SK-N-SH (cell line): ENCODE measurements around the gene CSTF3. TPM values are rescaled to one million over a fixed set of nuclear protein-coding genes. Genes with fewer than 3 reads are reported as not detected.
A peak's percentile ranks its signal among the peaks of the same experiment; 100 is the strongest.

Source experiments
- CTCF ChIA-PET: fragments of 300-600, 350-600 bp; formaldehyde crosslinking; extraction: SDS; loops from one replicate; lab custom pipeline; 2021; lab: Yijun Ruan, JAX
- POLR2A ChIA-PET: fragments of 350-600 bp; sonication (Branson Sonifier 250); formaldehyde crosslinking; extraction: SDS; loops from one replicate; lab custom pipeline; 2020; ENCODE audit warnings: antibody characterized with exemption, inconsistent platforms; lab: Yijun Ruan, JAX
- DNase-seq: peaks from one replicate; pipeline ENCODE4 v3.0.0; 2012
- H2AFZ ChIP-seq: fragments of 200-600 bp; sonication (generic); 2 replicates; pipeline ENCODE4 v1.8.1; 2016; ENCODE audit warnings: antibody characterized with exemption, mild to moderate bottlenecking, low read depth
- H3F3A ChIP-seq: fragments of 200-600 bp; sonication (generic); replicated peaks from 2 replicates; pipeline ENCODE3; 2016; ENCODE audit warnings: antibody characterized with exemption, mild to moderate bottlenecking; ENCODE audit not compliant: insufficient read depth
- H3K27ac ChIP-seq, 2 experiments: fragments of 200-500 bp in 1 of 2; fragments of 200-600 bp in 1 of 2; sonication (Bioruptor generic) in 1 of 2; sonication (generic), shearing (Covaris generic) in 1 of 2; 2 replicates each; pipeline versions ENCODE4 v1.5.1 to v1.6.1; 2014 to 2016; ENCODE audit warnings: low read depth in 2 of 2, inconsistent platforms in 1 of 2, low read length in 1 of 2, mild to moderate bottlenecking in 1 of 2, mixed read lengths in 1 of 2
- H3K27me3 ChIP-seq: fragments of 200-600 bp; sonication (generic), shearing (Covaris generic); 2 replicates; pipeline ENCODE4 v1.6.1; 2016; ENCODE audit warnings: mixed run types; ENCODE audit not compliant: insufficient read depth
- H3K36me3 ChIP-seq, 2 experiments: fragments of 200-500 bp in 1 of 2; fragments of 200-600 bp in 1 of 2; sonication (Bioruptor generic) in 1 of 2; sonication (generic) in 1 of 2; replicated peaks in 1 of 2; 2 replicates each; pipeline versions ENCODE3 to v1.5.1; 2014 to 2016; ENCODE audit warnings: low read length in 1 of 2, mild to moderate bottlenecking in 1 of 2; ENCODE audit not compliant: insufficient read depth in 2 of 2, control insufficient read depth in 1 of 2
- H3K4me1 ChIP-seq, 2 experiments: fragments of 200-500 bp in 1 of 2; fragments of 200-600 bp in 1 of 2; sonication (Bioruptor generic) in 1 of 2; sonication (generic), shearing (Covaris generic) in 1 of 2; 2 replicates each; pipeline versions ENCODE4 v1.5.1 to v1.6.1; 2014 to 2016; ENCODE audit warnings: low read depth in 1 of 2, low read length in 1 of 2, mixed run types in 1 of 2; ENCODE audit not compliant: insufficient read depth in 2 of 2, control insufficient read depth in 1 of 2
- H3K4me2 ChIP-seq: fragments of 200-600 bp; sonication (generic), shearing (Covaris generic); 2 replicates; pipeline ENCODE4 v1.6.1; 2017; ENCODE audit warnings: mixed run types
- H3K4me3 ChIP-seq, 2 experiments: fragments of 200-500 bp in 1 of 2; fragments of 200-600 bp in 1 of 2; sonication (Bioruptor generic) in 1 of 2; sonication (generic), shearing (Covaris generic) in 1 of 2; 2 replicates each; pipeline versions ENCODE4 v1.5.1 to v1.8.1; 2014 to 2016; ENCODE audit warnings: low read depth in 2 of 2, inconsistent platforms in 1 of 2, low read length in 1 of 2, mild to moderate bottlenecking in 1 of 2, mixed read lengths in 1 of 2, moderate library complexity in 1 of 2
- H3K79me2 ChIP-seq: fragments of 200-600 bp; sonication (generic); 2 replicates; pipeline ENCODE4 v1.8.1; 2017; ENCODE audit warnings: mild to moderate bottlenecking; ENCODE audit not compliant: insufficient read depth
- H3K9ac ChIP-seq: fragments of 200-600 bp; sonication (generic); 2 replicates; pipeline ENCODE4 v1.6.1; 2017; ENCODE audit warnings: mixed run types
- H3K9me2 ChIP-seq: fragments of 200-600 bp; sonication (generic); 2 replicates; pipeline ENCODE4 v1.6.1; 2017; ENCODE audit warnings: mixed run types
- H3K9me3 ChIP-seq: fragments of 200-600 bp; sonication (generic); 2 replicates; pipeline ENCODE4 v1.6.1; 2017; ENCODE audit warnings: mixed run types, mild to moderate bottlenecking, moderate library complexity
- H4K20me1 ChIP-seq: fragments of 200-600 bp; sonication (generic); 2 replicates; pipeline ENCODE4 v1.6.1; 2017; ENCODE audit warnings: mild to moderate bottlenecking, mixed run types; ENCODE audit not compliant: insufficient read depth
- EZH2phosphoT487 ChIP-seq: fragments of 200-600 bp; sonication (generic); IDR thresholded peaks from 2 replicates; pipeline ENCODE4 v1.6.1; 2017; ENCODE audit warnings: low read depth, mixed run types, mild to moderate bottlenecking, antibody characterized with exemption, moderate library complexity, borderline replicate concordance
- FOSL2 ChIP-seq: IDR thresholded peaks from 2 replicates; pipeline ENCODE4 v1.4.0; 2012; ENCODE audit warnings: low read depth, mild to moderate bottlenecking, moderate library complexity, borderline replicate concordance
- FOXJ3 ChIP-seq: sonication (generic); formaldehyde crosslinking; IDR thresholded peaks from 2 replicates; pipeline ENCODE4 v1.5.1; 2020; ENCODE audit warnings: mild to moderate bottlenecking, missing genetic modification reagents
- GABPA ChIP-seq: IDR thresholded peaks from 2 replicates; pipeline ENCODE4 v1.4.0; 2012; ENCODE audit warnings: low read depth, mild to moderate bottlenecking
- JUND ChIP-seq: IDR thresholded peaks from 2 replicates; pipeline ENCODE4 v1.4.0; 2012
- MEF2A ChIP-seq: IDR thresholded peaks from 2 replicates; pipeline ENCODE4 v1.4.0; 2012; ENCODE audit warnings: low read depth, borderline replicate concordance
- MXI1 ChIP-seq: IDR thresholded peaks from 2 replicates; pipeline ENCODE4 v1.6.1; 2012; ENCODE audit warnings: mild to moderate bottlenecking, low read depth, low read length, improper control_type of control experiment
- NFIC ChIP-seq: IDR thresholded peaks from 2 replicates; pipeline ENCODE4 v1.4.0; 2012; ENCODE audit warnings: borderline replicate concordance
- PBX3 ChIP-seq: IDR thresholded peaks from 2 replicates; pipeline ENCODE4; 2012
- RAD21 ChIP-seq: IDR thresholded peaks from 2 replicates; pipeline ENCODE4 v1.6.1; 2012; ENCODE audit warnings: mild to moderate bottlenecking, low read length
- REST ChIP-seq: IDR thresholded peaks from 2 replicates; pipeline ENCODE4 v1.6.1; 2012; ENCODE audit warnings: mild to moderate bottlenecking, low read depth, low read length, moderate library complexity
- RFX5 ChIP-seq: IDR thresholded peaks from 2 replicates; pipeline ENCODE4 v1.6.1; 2012; ENCODE audit warnings: mild to moderate bottlenecking, improper control_type of control experiment, low read length
- TAF1 ChIP-seq: IDR thresholded peaks from 2 replicates; pipeline ENCODE4 v1.6.1; 2012; ENCODE audit warnings: low read depth, mild to moderate bottlenecking, low read length, moderate library complexity, borderline replicate concordance
- TCF12 ChIP-seq: IDR thresholded peaks from 2 replicates; pipeline ENCODE4 v1.4.0; 2012
- WGBS: methylation state at CpG from one replicate; pipeline ENCODE4 v1.1.6; 2017; ENCODE audit warnings: low lambda C conversion rate; 5-methylcytosine and 5-hydroxymethylcytosine counted together
- polyA plus RNA-seq, 3 experiments: library from polyadenylated mRNA; depleted of rRNA; stranded (reverse); fragments of >200 nt; gene quantifications; 2 replicates each; pipeline ENCODE4 v1.2.3, GENCODE V29; 2012
- TF ChIP-seq, protein P1 (sequence below): fragments of 150-350 bp; IDR thresholded peaks from 2 replicates; pipeline ENCODE4 v1.6.1; 2016; ENCODE audit warnings: mild to moderate bottlenecking, low read depth, low read length
- TF ChIP-seq, protein P2 (sequence below): fragments of 150-350 bp; IDR thresholded peaks from 2 replicates; pipeline ENCODE4 v1.6.1; 2017; ENCODE audit warnings: antibody characterized with exemption, low read length, low read depth, borderline replicate concordance

CSTF3 gene
- polyA plus RNA-seq, 1 of the 3 experiments (the other 2 are of a cell fraction): 26.3 TPM

GRCh38 chr11:33043221-33043830 lies 118.0 kb downstream of the CSTF3 start:
- H3K4me3 ChIP-seq: no peak overlapping the region
- CTCF ChIA-PET: interaction anchor here (1.9 kb wide), 1 partner anchor 21 kb away, joined by 5 read pairs; no protein-coding TSS in a partner anchor
- H3K4me1 ChIP-seq: peaks cover 8 to 45% of the 10 kb centered on the region in 2 experiments; a peak in 3 of 4 replicates
- peak overlapping the region; percentile 26; the same call in 1 of the 2 replicates for H3K4me2 ChIP-seq
- POLR2A ChIA-PET: interaction anchor here (0.6 to 0.9 kb wide), 3 partner anchors 17 to 125 kb away, joined by 3 to 8 read pairs (median 3); partner anchors contain the start of gene DEPDC7
- WGBS: 35% methylated on average over 2 of the region's 2 CpGs
- no peak overlapping the region for H3K9ac ChIP-seq
- DNase-seq: no peak
- H3K9me2 ChIP-seq: no peaks in the 10 kb centered on the region
- peaks cover 3% of the 10 kb centered on the region for H3F3A ChIP-seq
- peaks cover 47% of the 10 kb centered on the region for H3K79me2 ChIP-seq
- H4K20me1 ChIP-seq: no peaks in the 10 kb centered on the region
- peak; percentile 56 for TF ChIP-seq PBX3
- no peak for TF ChIP-seq REST
- TF ChIP-seq MXI1: no peak
- TF ChIP-seq GABPA: no peak; the same call in 1 of the 2 replicates
- TF ChIP-seq FOSL2: peak; percentile 36; the same call in 1 of the 2 replicates
- 0 out of 2 replicates have a peak, but pooled peaks have one; percentile 28 for TF ChIP-seq MEF2A
- peak; percentile 44 for TF ChIP-seq TCF12
- peak; percentile 7; the same call in 1 of the 2 replicates for TF ChIP-seq NFIC
- TF ChIP-seq JUND: peak; percentile 38
- no peak for TF ChIP-seq FOXJ3 (CRISPR knock-in tag)
- 0 out of 2 replicates have a peak, but pooled peaks cover 6% of the 10 kb centered on the region for H3K9me3 ChIP-seq
- H3K27me3 ChIP-seq: no peaks in the 10 kb centered on the region
- peaks cover 35 to 46% of the 10 kb centered on the region in 2 experiments for H3K36me3 ChIP-seq
- peak overlapping the region in 1 of 2 experiments; percentile 54; a peak in 3 of 4 replicates for H3K27ac ChIP-seq
- H2AFZ ChIP-seq: no peak overlapping the region

GRCh38 chr11:33040862-33041453 lies 120.3 kb downstream of the CSTF3 start:
- Histone ChIP-seq H3F3A (peaks cover 3% of the 10 kb centered on the region), H3K36me3 (peaks cover 22 to 24% of the 10 kb centered on the region in 2 experiments), H3K9me2 (no peaks in the 10 kb centered on the region), H3K4me1 (peaks cover 8 to 37% of the 10 kb centered on the region in 2 experiments; a peak in 3 of 4 replicates), H2AFZ (no peak overlapping the region), H3K79me2 (peaks cover 42% of the 10 kb centered on the region), H3K9me3 (0 out of 2 replicates have a peak, but pooled peaks cover 3% of the 10 kb centered on the region), H3K27me3 (no peaks in the 10 kb centered on the region), H3K27ac (peak overlapping the region in 1 of 2 experiments; percentile 5; a peak in 1 of 4 replicates), H3K4me2 (peak overlapping the region; percentile 85), H4K20me1 (no peaks in the 10 kb centered on the region), H3K9ac (peak overlapping the region; percentile 94; the same call in 1 of the 2 replicates), H3K4me3 (peak overlapping the region; percentile 71 to 77)
- ChIA-PET POLR2A (no interaction called here), CTCF (interaction anchor here (0.9 to 1.1 kb wide), 2 partner anchors 24 to 63 kb away, joined by 3 read pairs; no protein-coding TSS in a partner anchor)
- 70% methylated on average over 5 of the region's 5 CpGs for WGBS
- DNase-seq: no peak
- no peak for TF ChIP-seq RFX5
- TF ChIP-seq RAD21: no peak
- TF ChIP-seq, protein P1, sequence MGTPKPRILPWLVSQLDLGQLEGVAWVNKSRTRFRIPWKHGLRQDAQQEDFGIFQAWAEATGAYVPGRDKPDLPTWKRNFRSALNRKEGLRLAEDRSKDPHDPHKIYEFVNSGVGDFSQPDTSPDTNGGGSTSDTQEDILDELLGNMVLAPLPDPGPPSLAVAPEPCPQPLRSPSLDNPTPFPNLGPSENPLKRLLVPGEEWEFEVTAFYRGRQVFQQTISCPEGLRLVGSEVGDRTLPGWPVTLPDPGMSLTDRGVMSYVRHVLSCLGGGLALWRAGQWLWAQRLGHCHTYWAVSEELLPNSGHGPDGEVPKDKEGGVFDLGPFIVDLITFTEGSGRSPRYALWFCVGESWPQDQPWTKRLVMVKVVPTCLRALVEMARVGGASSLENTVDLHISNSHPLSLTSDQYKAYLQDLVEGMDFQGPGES: no peak
- no peak for TF ChIP-seq TAF1
- TF ChIP-seq, protein P2, sequence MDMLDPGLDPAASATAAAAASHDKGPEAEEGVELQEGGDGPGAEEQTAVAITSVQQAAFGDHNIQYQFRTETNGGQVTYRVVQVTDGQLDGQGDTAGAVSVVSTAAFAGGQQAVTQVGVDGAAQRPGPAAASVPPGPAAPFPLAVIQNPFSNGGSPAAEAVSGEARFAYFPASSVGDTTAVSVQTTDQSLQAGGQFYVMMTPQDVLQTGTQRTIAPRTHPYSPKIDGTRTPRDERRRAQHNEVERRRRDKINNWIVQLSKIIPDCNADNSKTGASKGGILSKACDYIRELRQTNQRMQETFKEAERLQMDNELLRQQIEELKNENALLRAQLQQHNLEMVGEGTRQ: no peak
- TF ChIP-seq EZH2phosphoT487: no peak
- TF ChIP-seq TCF12: no peak
- TF ChIP-seq MEF2A: no peak
